ENCODE results near the gene CACNA1E.

CACNA1E gene

DNA sequence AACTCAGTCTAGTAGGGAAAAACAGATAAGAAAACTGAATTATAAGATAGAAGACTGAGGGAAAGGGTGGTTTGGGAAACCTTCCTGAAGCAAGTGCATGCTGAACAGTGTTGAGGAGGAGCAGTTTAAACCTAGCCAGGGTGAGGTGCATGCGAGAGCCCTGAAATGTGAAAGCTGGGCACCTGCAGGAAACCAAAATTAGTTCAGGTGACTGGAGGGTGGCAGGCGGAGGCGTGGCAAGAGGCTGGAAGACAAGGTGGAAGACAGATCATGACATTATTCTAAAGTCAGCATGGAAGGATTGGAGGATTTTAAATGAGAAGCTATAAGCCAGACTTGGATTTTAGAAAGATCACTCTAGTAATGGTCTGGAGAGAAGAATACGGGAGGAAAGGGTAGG, 75.1 kb downstream of the CACNA1E start:
- H3K9me3 ChIP-seq (ENCODE audit: insufficient read depth, low read depth, low read length): no peaks in the 10 kb centered on the region
- H3K9me2 ChIP-seq (replicated peaks; ENCODE audit: low read depth, low read length): no peaks in the 10 kb centered on the region
- no peak overlapping the region for H3K4me3 ChIP-seq (ENCODE audit: low read length, poor library complexity, severe bottlenecking)
- no peak overlapping the region for H3K4me2 ChIP-seq (ENCODE audit: low read depth, low read length, poor library complexity, severe bottlenecking)
- H4K20me1 ChIP-seq (ENCODE audit: insufficient read depth, low read length, poor library complexity, severe bottlenecking): no peaks in the 10 kb centered on the region
- no peaks in the 10 kb centered on the region for H3K4me1 ChIP-seq (ENCODE audit: insufficient read depth, low read length, poor library complexity, severe bottlenecking)
- TF ChIP-seq, protein P1, sequence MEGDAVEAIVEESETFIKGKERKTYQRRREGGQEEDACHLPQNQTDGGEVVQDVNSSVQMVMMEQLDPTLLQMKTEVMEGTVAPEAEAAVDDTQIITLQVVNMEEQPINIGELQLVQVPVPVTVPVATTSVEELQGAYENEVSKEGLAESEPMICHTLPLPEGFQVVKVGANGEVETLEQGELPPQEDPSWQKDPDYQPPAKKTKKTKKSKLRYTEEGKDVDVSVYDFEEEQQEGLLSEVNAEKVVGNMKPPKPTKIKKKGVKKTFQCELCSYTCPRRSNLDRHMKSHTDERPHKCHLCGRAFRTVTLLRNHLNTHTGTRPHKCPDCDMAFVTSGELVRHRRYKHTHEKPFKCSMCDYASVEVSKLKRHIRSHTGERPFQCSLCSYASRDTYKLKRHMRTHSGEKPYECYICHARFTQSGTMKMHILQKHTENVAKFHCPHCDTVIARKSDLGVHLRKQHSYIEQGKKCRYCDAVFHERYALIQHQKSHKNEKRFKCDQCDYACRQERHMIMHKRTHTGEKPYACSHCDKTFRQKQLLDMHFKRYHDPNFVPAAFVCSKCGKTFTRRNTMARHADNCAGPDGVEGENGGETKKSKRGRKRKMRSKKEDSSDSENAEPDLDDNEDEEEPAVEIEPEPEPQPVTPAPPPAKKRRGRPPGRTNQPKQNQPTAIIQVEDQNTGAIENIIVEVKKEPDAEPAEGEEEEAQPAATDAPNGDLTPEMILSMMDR (conservative IDR thresholded peaks at IDR 0.05; ENCODE audit: low read length): no peak
- no peak for TF ChIP-seq EZH2phosphoT487 (IDR thresholded peaks at IDR 0.05; ENCODE audit: borderline replicate concordance)
- H3F3A ChIP-seq (ENCODE audit: low read depth): no peaks in the 10 kb centered on the region
- H3K36me3 ChIP-seq (ENCODE audit: insufficient read depth, low read length): no peaks in the 10 kb centered on the region
- no peak overlapping the region for H3K9ac ChIP-seq (ENCODE audit: low read depth, low read length, poor library complexity, severe bottlenecking)
- no peaks in the 10 kb centered on the region for H3K79me2 ChIP-seq (ENCODE audit: insufficient read depth, low read length)
- no peak overlapping the region for H2AFZ ChIP-seq (ENCODE audit: low read length)
- no peaks in the 10 kb centered on the region for H3K27me3 ChIP-seq (ENCODE audit: insufficient read depth, low read length, poor library complexity, severe bottlenecking)

DNA sequence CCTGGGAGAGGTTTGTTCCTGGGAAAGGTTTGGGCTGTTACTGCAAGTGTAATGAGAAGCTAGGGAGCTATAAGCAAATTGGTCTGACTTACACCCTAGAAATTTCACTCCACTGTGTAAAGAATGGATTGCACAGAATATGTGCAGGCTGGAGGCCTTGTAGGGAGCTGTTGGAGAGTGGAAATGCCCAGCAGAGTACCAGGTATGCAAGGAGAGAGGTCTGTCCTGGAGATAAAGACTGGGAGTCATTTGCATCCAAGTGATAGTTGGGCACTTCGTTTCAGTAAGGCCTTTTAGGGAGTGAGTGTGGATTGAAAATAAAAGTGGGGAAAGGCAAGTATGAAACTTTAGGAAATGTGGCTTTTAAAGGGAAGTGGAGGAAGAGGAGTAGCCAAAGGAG, 75.8 kb downstream of the CACNA1E start:
- H4K20me1 ChIP-seq (ENCODE audit: insufficient read depth, low read length, poor library complexity, severe bottlenecking): no peaks in the 10 kb centered on the region
- H3K9me3 ChIP-seq (ENCODE audit: insufficient read depth, low read depth, low read length): no peaks in the 10 kb centered on the region
- no peaks in the 10 kb centered on the region for H3K27me3 ChIP-seq (ENCODE audit: insufficient read depth, low read length, poor library complexity, severe bottlenecking)
- no peak overlapping the region for H3K9ac ChIP-seq (ENCODE audit: low read depth, low read length, poor library complexity, severe bottlenecking)
- no peak overlapping the region for H3K4me2 ChIP-seq (ENCODE audit: low read depth, low read length, poor library complexity, severe bottlenecking)
- H2AFZ ChIP-seq (ENCODE audit: low read length): no peak overlapping the region
- no peaks in the 10 kb centered on the region for H3K4me1 ChIP-seq (ENCODE audit: insufficient read depth, low read length, poor library complexity, severe bottlenecking)
- TF ChIP-seq EZH2phosphoT487 (IDR thresholded peaks at IDR 0.05; ENCODE audit: borderline replicate concordance): no peak
- TF ChIP-seq, protein P1 (conservative IDR thresholded peaks at IDR 0.05; ENCODE audit: low read length): no peak
- no peaks in the 10 kb centered on the region for H3K9me2 ChIP-seq (replicated peaks; ENCODE audit: low read depth, low read length)
- no peaks in the 10 kb centered on the region for H3K79me2 ChIP-seq (ENCODE audit: insufficient read depth, low read length)
- H3K4me3 ChIP-seq (ENCODE audit: low read length, poor library complexity, severe bottlenecking): no peak overlapping the region
- no peaks in the 10 kb centered on the region for H3F3A ChIP-seq (ENCODE audit: low read depth)
- no peaks in the 10 kb centered on the region for H3K36me3 ChIP-seq (ENCODE audit: insufficient read depth, low read length)

DNA sequence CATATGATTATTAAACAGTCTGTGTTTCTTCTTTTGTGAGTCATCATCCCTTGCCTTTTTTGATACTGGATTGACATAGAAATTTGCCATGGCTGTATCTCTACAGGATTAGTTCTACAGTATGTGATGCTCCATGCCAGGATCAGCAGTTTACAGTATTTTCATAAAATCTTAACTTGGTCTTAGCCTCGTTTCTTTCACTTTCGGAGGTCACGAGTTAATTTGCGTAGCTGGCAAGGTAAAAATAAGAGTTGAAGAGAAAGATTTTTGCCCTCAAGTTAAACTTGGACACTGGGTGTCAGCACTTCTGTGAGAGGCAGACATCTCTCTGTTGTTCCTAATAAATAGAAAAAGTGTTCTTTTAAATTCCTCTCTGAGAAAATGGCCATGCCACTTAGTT, 79.1 kb downstream of the CACNA1E start:
- H4K20me1 ChIP-seq (ENCODE audit: insufficient read depth, low read length, poor library complexity, severe bottlenecking): no peaks in the 10 kb centered on the region
- no peaks in the 10 kb centered on the region for H3F3A ChIP-seq (ENCODE audit: low read depth)
- H3K79me2 ChIP-seq (ENCODE audit: insufficient read depth, low read length): no peaks in the 10 kb centered on the region
- TF ChIP-seq, protein P1 (conservative IDR thresholded peaks at IDR 0.05; ENCODE audit: low read length): no peak
- TF ChIP-seq EZH2phosphoT487 (IDR thresholded peaks at IDR 0.05; ENCODE audit: borderline replicate concordance): no peak
- no peak overlapping the region for H3K4me2 ChIP-seq (ENCODE audit: low read depth, low read length, poor library complexity, severe bottlenecking)
- H3K27me3 ChIP-seq (ENCODE audit: insufficient read depth, low read length, poor library complexity, severe bottlenecking): no peaks in the 10 kb centered on the region
- no peak overlapping the region for H3K9ac ChIP-seq (ENCODE audit: low read depth, low read length, poor library complexity, severe bottlenecking)
- H3K4me3 ChIP-seq (ENCODE audit: low read length, poor library complexity, severe bottlenecking): no peak overlapping the region
- no peaks in the 10 kb centered on the region for H3K4me1 ChIP-seq (ENCODE audit: insufficient read depth, low read length, poor library complexity, severe bottlenecking)
- no peak overlapping the region for H2AFZ ChIP-seq (ENCODE audit: low read length)
- no peaks in the 10 kb centered on the region for H3K9me2 ChIP-seq (replicated peaks; ENCODE audit: low read depth, low read length)
- H3K36me3 ChIP-seq (ENCODE audit: insufficient read depth, low read length): no peaks in the 10 kb centered on the region
- no peaks in the 10 kb centered on the region for H3K9me3 ChIP-seq (ENCODE audit: insufficient read depth, low read depth, low read length)

All from Loucy (cell line).